Frontal cortex (tissue), 4 donors: ENCODE measurements around the gene ETS2. TPM values are rescaled to one million over a fixed set of nuclear protein-coding genes. Genes with fewer than 3 reads are reported as not detected.
"Not testable (repeated sequence)": the region's sequence is repeated elsewhere in the genome, so short reads cannot be mapped to it uniquely, and the experiment has no call there.

ENCODE experiments used
- DNase-seq, 2 donors: peaks; one replicate each; pipeline ENCODE4 v3.0.0; 2012; ENCODE audit warnings: low spot score in 2 of 2
- FAIRE-seq: peaks from 2 replicates; lab custom pipeline; 2012; peaks lifted over from hg19 to GRCh38; lab: Jason Lieb, UNC
- total RNA-seq: library from RNA; depleted of rRNA; stranded (reverse); fragments of >200 nt; gene quantifications from one replicate; pipeline ENCODE4 v1.2.3, GENCODE V29; 2014
- donor health status: control.
- donor health status: control.
- donor health status: control.

The ETS2 gene
- total RNA-seq, 1 donor from 2014 or later, result 11.0 TPM

GRCh38 chr21:38831526-38832467, 26.1 kb downstream of the ETS2 start:
- DNase-seq (no peak), FAIRE-seq (no peak)

- no peak for DNase-seq
- FAIRE-seq, result no peak
Measured at GRCh38 chr21:38832664-38833063, 26.9 kb downstream of the ETS2 start.

GRCh38 chr21:38833117-38833516, 27.4 kb downstream of the ETS2 start:
- no peak for DNase-seq
- no peak for FAIRE-seq

GRCh38 chr21:38834725-38835124, 29.0 kb downstream of the ETS2 start:
- DNase-seq (no peak), FAIRE-seq (no peak)

GRCh38 chr21:38837806-38838461, 32.2 kb downstream of the ETS2 start:
- DNase-seq (no peak), FAIRE-seq (no peak)

GRCh38 chr21:38838598-38839327, 33.0 kb downstream of the ETS2 start:
- no peak for FAIRE-seq

GRCh38 chr21:38839328-38840286, 33.9 kb downstream of the ETS2 start:
- FAIRE-seq (no peak), DNase-seq (no peak)

More at GRCh38 chr21:38838598-38839327, 33.0 kb downstream of the ETS2 start:
- no peak for DNase-seq

GRCh38 chr21:38840456-38841300, 34.9 kb downstream of the ETS2 start:
- no peak for DNase-seq
- FAIRE-seq, result no peak

- no peak for FAIRE-seq
- no peak for DNase-seq
Measured at GRCh38 chr21:38841472-38841871, 35.7 kb downstream of the ETS2 start.

- FAIRE-seq, result no peak
- DNase-seq, result no peak
Measured at GRCh38 chr21:38842079-38842478, 36.4 kb downstream of the ETS2 start.

- no peak for FAIRE-seq
Measured at GRCh38 chr21:38843379-38843778, 37.6 kb downstream of the ETS2 start.

GRCh38 chr21:38843806-38844503, 38.2 kb downstream of the ETS2 start:
- no peak for FAIRE-seq
- no peak for DNase-seq

More at GRCh38 chr21:38843379-38843778, 37.6 kb downstream of the ETS2 start:
- no peak for DNase-seq

- FAIRE-seq, DNase-seq: not testable (repeated sequence)
Measured at GRCh38 chr21:38845374-38845773, 39.6 kb downstream of the ETS2 start.

GRCh38 chr21:38847556-38847955, 41.8 kb downstream of the ETS2 start:
- FAIRE-seq, result no peak
- DNase-seq, result no peak

- FAIRE-seq, result no peak
Measured at GRCh38 chr21:38848187-38848609, 42.5 kb downstream of the ETS2 start.

GRCh38 chr21:38849776-38850175, 44.0 kb downstream of the ETS2 start:
- no peak for FAIRE-seq
- DNase-seq, result no peak

More at GRCh38 chr21:38848187-38848609, 42.5 kb downstream of the ETS2 start:
- no peak for DNase-seq

- FAIRE-seq, result no peak
- no peak for DNase-seq
Measured at GRCh38 chr21:38850277-38850951, 44.7 kb downstream of the ETS2 start.
